Neural cell (in vitro differentiated cells): ENCODE results near the gene CPZ. TPM values are rescaled to one million over a fixed set of nuclear protein-coding genes. Genes with fewer than 3 reads are reported as not detected.

ENCODE experiments used
- H2AFZ ChIP-seq: fragments of 200-600, 300-800 bp; sonication (generic), shearing (Covaris generic); 2 replicates; pipeline ENCODE4 v1.6.0; 2014; ENCODE audit warnings: low read depth, mild to moderate bottlenecking, antibody characterized with exemption, low read length, moderate library complexity
- H3F3A ChIP-seq: fragments of 200-600 bp; shearing (Covaris generic); 2 replicates; pipeline ENCODE4 v1.6.1; 2016; ENCODE audit warnings: mild to moderate bottlenecking, moderate library complexity, mixed read lengths, antibody characterized with exemption, low read length; ENCODE audit not compliant: insufficient read depth, poor library complexity, severe bottlenecking
- H3K27ac ChIP-seq: fragments of 200-600, 300-800 bp; sonication (generic), shearing (Covaris generic); 2 replicates; pipeline ENCODE4 v1.5.1; 2014; ENCODE audit warnings: mild to moderate bottlenecking, low read length, moderate library complexity
- H3K27me3 ChIP-seq: fragments of 300-800, 200-600 bp; sonication (generic), shearing (Covaris generic); 2 replicates; pipeline ENCODE4 v1.6.0; 2014; ENCODE audit warnings: mild to moderate bottlenecking, low read depth, low read length, moderate library complexity; ENCODE audit not compliant: insufficient read depth
- H3K36me3 ChIP-seq: fragments of 300-800, 200-600 bp; sonication (generic), shearing (Covaris generic); 2 replicates; pipeline ENCODE4 v1.5.1; 2014; ENCODE audit warnings: mild to moderate bottlenecking, antibody characterized with exemption, low read length, moderate library complexity; ENCODE audit not compliant: insufficient read depth
- H3K4me2 ChIP-seq: fragments of 300-800, 200-600 bp; sonication (generic), shearing (Covaris generic); 2 replicates; pipeline ENCODE4 v1.6.0; 2014; ENCODE audit warnings: mild to moderate bottlenecking, low read length
- H3K4me3 ChIP-seq: fragments of 300-800, 200-600 bp; sonication (generic), shearing (Covaris generic); 2 replicates; pipeline ENCODE4 v1.5.1; 2014; ENCODE audit warnings: mild to moderate bottlenecking, low read length, moderate library complexity
- H3K79me2 ChIP-seq: fragments of 200-600 bp; shearing (Covaris generic); replicated peaks from 2 replicates; pipeline ENCODE4 v1.6.0; 2014; ENCODE audit warnings: mild to moderate bottlenecking, low read length, moderate library complexity; ENCODE audit not compliant: insufficient read depth
- H3K9ac ChIP-seq: fragments of 300-800, 200-600 bp; sonication (generic), shearing (Covaris generic); 2 replicates; pipeline ENCODE4 v1.6.1; 2016; ENCODE audit warnings: mild to moderate bottlenecking, low read length, mixed read lengths
- H3K9me2 ChIP-seq: fragments of 200-600 bp; shearing (Covaris generic); 2 replicates; pipeline ENCODE4 v1.6.1; 2016; ENCODE audit warnings: mild to moderate bottlenecking, low read length, mixed read lengths; ENCODE audit not compliant: insufficient read depth
- H3K9me3 ChIP-seq: fragments of 200-600, 300-800 bp; sonication (generic), shearing (Covaris generic); 2 replicates; pipeline ENCODE4 v1.6.1; 2016; ENCODE audit warnings: mild to moderate bottlenecking, mixed run types, low read length, moderate library complexity, mixed read lengths
- H4K20me1 ChIP-seq: fragments of 200-600 bp; shearing (Covaris generic); 2 replicates; pipeline ENCODE4 v1.6.1; 2016; ENCODE audit warnings: mild to moderate bottlenecking, mixed run types; ENCODE audit not compliant: insufficient read depth
- CTCF ChIP-seq: fragments of 450-650 bp; IDR thresholded peaks from 2 replicates; pipeline ENCODE4 v1.5.1; 2014; ENCODE audit warnings: antibody characterized with exemption, mild to moderate bottlenecking, moderate library complexity; ENCODE audit not compliant: poor library complexity, severe bottlenecking
- EP300 ChIP-seq: fragments of 450-650 bp; conservative IDR thresholded peaks from 2 replicates; pipeline ENCODE4 v1.6.1; 2014; ENCODE audit warnings: antibody characterized with exemption, mild to moderate bottlenecking, moderate library complexity; ENCODE audit not compliant: poor library complexity, severe bottlenecking
- EZH2 ChIP-seq: fragments of 200-600, 300-800 bp; shearing (Covaris generic), sonication (generic); IDR thresholded peaks from 2 replicates; pipeline ENCODE4 v1.6.1; 2014; ENCODE audit warnings: antibody characterized with exemption, low read length, borderline replicate concordance, mild to moderate bottlenecking; ENCODE audit not compliant: insufficient read depth, poor library complexity, severe bottlenecking
- MXI1 ChIP-seq: fragments of 450-650 bp; conservative IDR thresholded peaks from 2 replicates; pipeline ENCODE4 v1.6.1; 2014; ENCODE audit warnings: antibody characterized with exemption, mild to moderate bottlenecking; ENCODE audit not compliant: poor library complexity, severe bottlenecking
- POLR2AphosphoS5 ChIP-seq: IDR thresholded peaks from 2 replicates; pipeline ENCODE4 v1.6.1; 2012
- RAD21 ChIP-seq: fragments of 450-650 bp; conservative IDR thresholded peaks from 2 replicates; pipeline ENCODE4 v1.6.1; 2014; ENCODE audit warnings: antibody characterized with exemption, mild to moderate bottlenecking, moderate library complexity
- REST ChIP-seq: IDR thresholded peaks from 2 replicates; pipeline ENCODE4 v1.6.1; 2012; ENCODE audit warnings: borderline replicate concordance
- SMC3 ChIP-seq: fragments of 450-650 bp; conservative IDR thresholded peaks from 2 replicates; pipeline ENCODE4 v1.6.1; 2014; ENCODE audit warnings: antibody characterized with exemption, mild to moderate bottlenecking, moderate library complexity; ENCODE audit not compliant: poor library complexity
- TAF1 ChIP-seq: IDR thresholded peaks from 2 replicates; pipeline ENCODE4 v1.6.1; 2012; ENCODE audit warnings: low read depth
- polyA plus RNA-seq: library from polyadenylated mRNA; depleted of rRNA; stranded (reverse); fragments of >200 nt; gene quantifications from 2 replicates; pipeline ENCODE4 v1.2.3, GENCODE V29; 2014

The CPZ gene
- polyA plus RNA-seq, 1 donor from 2014 or later: not detected

GRCh38 chr4:8605289-8605688 lies 12.7 kb downstream of the CPZ start:
- H3K79me2 ChIP-seq: no peaks in the 10 kb centered on the region
- H2AFZ ChIP-seq: no peak overlapping the region
- H3K9me3 ChIP-seq: no peaks in the 10 kb centered on the region
- no peak overlapping the region for H3K4me2 ChIP-seq
- H3F3A ChIP-seq: no peaks in the 10 kb centered on the region
- H3K9me2 ChIP-seq: no peaks in the 10 kb centered on the region
- no peak overlapping the region for H3K27ac ChIP-seq
- no peak for TF ChIP-seq MXI1
- no peak for TF ChIP-seq RAD21
- no peak for TF ChIP-seq SMC3
- no peak for TF ChIP-seq POLR2AphosphoS5
- no peak for TF ChIP-seq CTCF
- no peak for TF ChIP-seq EP300
- TF ChIP-seq EZH2: no peak
- no peak for TF ChIP-seq REST
- no peak for TF ChIP-seq TAF1
- no peaks in the 10 kb centered on the region for H3K27me3 ChIP-seq
- no peaks in the 10 kb centered on the region for H3K36me3 ChIP-seq
- no peak overlapping the region for H3K9ac ChIP-seq
- no peak overlapping the region for H3K4me3 ChIP-seq
- no peaks in the 10 kb centered on the region for H4K20me1 ChIP-seq

GRCh38 chr4:8606476-8606875 lies 13.9 kb downstream of the CPZ start:
- H3K27ac ChIP-seq: no peak overlapping the region
- no peak overlapping the region for H3K9ac ChIP-seq
- H3K27me3 ChIP-seq: no peaks in the 10 kb centered on the region
- TF ChIP-seq EZH2 (no peak), EP300 (no peak)
- no peak overlapping the region for H3K4me2 ChIP-seq
- no peaks in the 10 kb centered on the region for H3F3A ChIP-seq
- no peaks in the 10 kb centered on the region for H3K9me3 ChIP-seq
- H3K79me2 ChIP-seq: no peaks in the 10 kb centered on the region
- H3K9me2 ChIP-seq: no peaks in the 10 kb centered on the region
- H3K36me3 ChIP-seq: no peaks in the 10 kb centered on the region
- H2AFZ ChIP-seq: no peak overlapping the region
- no peaks in the 10 kb centered on the region for H4K20me1 ChIP-seq
- no peak overlapping the region for H3K4me3 ChIP-seq

- no peak overlapping the region for H3K4me3 ChIP-seq
- no peaks in the 10 kb centered on the region for H3K36me3 ChIP-seq
- no peaks in the 10 kb centered on the region for H3K79me2 ChIP-seq
- H3K4me2 ChIP-seq: no peak overlapping the region
- H3K9me2 ChIP-seq: no peaks in the 10 kb centered on the region
- H3K9ac ChIP-seq: no peak overlapping the region
- no peak overlapping the region for H3K27ac ChIP-seq
- H4K20me1 ChIP-seq: no peaks in the 10 kb centered on the region
- no peak for TF ChIP-seq REST
- TF ChIP-seq EP300: no peak
- no peak for TF ChIP-seq CTCF
- TF ChIP-seq SMC3: no peak
- TF ChIP-seq POLR2AphosphoS5: no peak
- TF ChIP-seq EZH2: no peak
- no peak for TF ChIP-seq TAF1
- no peak for TF ChIP-seq RAD21
- no peak for TF ChIP-seq MXI1
- H3K9me3 ChIP-seq: no peaks in the 10 kb centered on the region
- no peaks in the 10 kb centered on the region for H3F3A ChIP-seq
- no peaks in the 10 kb centered on the region for H3K27me3 ChIP-seq
- no peak overlapping the region for H2AFZ ChIP-seq
These were observed 14.4 kb downstream of the CPZ start for GRCh38 chr4:8606966-8607365.
